ENCODE results near the gene FAM53A.

The FAM53A gene

DNA sequence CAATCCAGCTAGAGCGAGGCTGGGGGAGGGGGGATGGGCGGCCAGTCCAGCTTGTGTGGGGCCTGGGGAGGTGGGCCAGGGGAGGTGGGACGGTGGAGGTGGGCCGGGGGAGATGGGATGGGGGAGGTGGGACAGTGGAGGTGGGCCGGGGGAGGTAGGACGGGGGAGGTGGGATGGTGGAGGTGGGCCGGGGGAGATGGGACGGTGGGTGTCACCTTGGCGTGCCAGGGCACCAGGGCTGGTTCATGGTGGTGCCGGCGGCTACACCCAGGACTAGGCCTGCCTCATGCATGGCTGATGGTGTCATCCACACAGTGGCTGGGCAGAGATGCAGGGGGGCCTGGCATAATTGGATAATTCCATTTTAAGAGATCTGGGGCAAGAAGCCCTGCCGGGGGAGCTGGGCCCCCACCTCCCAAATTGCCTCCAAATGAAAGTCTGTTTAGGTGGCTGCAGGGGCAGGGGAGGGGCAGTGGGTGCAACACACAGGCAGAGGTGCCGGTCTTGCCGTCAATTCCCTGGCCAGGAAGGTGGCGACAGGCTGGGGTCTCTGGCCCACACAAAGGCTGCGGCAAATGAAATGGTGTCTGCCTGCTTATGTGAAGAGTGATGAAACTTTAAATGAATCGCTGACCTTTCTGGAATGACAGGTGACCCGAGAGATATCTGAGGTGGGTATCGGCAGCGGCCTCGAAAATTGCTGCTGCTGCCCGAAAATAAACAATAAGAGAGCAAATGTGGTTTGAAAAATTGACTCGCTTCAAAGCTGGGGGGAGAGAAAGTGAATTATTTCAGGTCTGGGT is 82.1 kb downstream of the FAM53A start:
- DNase-seq, result no peak

DNA sequence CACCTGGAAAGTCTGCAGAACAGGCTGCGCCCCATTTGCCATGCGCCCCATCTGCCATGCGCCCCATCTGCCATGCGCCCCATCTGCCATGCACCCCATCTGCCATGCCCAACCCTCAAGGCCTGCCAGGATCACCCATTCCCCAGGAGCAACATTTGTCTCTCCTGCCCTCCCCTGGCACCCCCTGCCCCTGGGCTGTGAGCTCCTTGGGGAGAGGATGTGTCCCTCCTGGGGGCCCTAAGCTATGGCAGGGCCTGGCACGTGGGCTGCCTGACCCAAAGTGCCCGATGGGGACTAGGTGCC is 82.6 kb downstream of the FAM53A start:
- DNase-seq, result no peak

GRCh38 chr4:1600811-1601532 is 83.1 kb downstream of the FAM53A start:
- no peak for DNase-seq

DNA sequence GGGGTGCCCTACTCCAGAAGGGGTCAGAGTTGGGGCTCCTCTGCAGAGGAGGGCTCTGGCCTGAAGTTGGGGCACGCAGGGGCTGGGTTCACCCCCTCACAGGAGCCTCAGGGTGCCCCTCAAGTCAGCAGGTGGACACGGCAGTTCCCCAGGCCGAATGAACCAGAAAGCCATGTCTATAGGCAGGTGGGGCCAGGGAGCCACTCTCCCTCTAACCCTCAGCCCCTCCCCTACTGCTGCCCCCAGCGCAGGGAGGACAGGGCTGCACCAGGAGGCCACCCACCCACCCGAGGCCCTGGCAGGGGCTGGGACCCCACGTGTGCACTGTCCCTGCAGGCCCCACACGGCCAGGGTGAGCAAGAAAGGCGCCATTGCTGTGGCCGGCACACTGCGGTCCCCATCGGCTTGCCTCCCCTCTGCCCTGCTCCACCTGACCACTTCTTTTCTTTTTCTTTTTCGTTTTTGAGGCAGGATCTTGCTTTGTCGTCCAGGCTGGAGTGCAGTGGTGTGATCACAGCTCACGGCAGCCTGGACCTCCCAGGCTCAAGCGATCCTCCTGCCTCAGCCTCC is 83.8 kb downstream of the FAM53A start:
- DNase-seq, result no peak

DNA sequence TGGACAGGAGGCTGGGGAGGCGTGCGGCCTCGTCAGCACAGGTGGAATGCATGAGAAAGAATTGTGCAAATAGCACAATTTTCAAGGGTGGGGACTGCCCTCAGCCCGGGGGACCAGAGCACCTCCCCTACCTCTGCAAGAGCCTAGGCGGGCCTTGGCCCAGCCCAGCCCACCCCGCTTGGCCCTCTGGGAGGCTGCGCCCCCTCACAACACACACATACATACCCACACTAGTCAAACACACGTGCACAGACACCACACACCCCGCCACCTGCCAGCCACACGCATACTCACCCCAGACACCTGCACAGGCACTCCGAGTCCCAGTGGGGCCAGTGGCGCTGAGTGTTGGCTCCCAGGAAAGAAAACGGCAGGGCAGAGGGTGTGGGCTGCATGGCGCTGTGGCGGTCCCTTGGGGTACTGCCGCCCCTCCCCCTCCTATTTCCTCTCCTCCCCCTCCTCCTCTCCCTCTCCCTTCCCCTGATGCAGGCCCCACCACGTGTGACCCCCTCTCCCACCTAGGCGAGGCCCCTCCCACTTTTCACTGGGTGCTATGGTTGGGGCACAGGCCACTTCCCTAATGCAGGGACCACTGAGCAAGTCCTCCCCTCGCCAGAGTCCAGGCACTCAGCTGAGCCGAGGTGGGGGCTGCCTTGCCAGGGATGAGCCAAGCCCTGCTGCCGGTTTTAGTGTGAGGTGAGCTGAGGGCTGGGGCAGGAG is 84.5 kb downstream of the FAM53A start:
- DNase-seq, result no peak

GRCh38 chr4:1599026-1599481 is 85.1 kb downstream of the FAM53A start:
- DNase-seq, result no peak

DNA sequence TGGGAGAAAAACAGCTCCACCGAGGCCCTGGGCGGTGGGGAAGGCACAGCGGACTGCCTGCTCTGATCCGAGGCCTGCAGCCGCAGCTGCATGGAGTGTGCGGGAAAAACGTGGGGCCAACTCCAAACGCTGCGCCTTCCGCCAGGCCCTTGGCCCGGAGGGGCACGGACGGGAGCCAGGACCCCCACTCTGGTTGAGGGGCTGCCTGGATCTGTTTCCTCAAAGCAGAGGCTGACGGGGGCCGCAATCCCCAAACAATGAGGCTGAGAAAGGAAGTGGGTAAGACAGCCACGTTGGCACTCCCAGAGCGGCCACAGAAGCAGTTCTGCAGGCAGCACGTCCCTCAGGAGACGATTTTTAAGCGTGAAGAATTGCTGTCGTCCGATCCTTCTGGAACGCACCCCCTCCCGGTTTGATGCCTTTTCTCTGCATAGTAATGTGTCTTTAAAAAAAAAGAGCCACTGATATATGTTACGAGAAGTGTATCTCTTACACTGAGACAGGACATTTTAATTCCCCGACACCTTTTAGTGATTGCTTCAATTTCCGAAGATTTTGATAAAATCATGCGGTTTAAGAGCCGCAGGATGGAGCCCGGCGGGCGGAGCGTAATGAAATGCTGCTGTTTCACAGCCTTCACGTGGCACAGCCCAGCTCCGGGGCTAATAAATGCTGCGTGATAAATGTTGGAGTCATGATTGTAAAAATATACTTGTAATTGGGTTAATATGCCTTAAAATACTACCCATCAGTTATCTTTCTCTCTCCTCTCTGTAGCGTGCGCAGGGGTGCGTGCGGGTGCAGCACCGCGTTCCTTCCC is 85.7 kb downstream of the FAM53A start:
- DNase-seq, result no peak

DNA sequence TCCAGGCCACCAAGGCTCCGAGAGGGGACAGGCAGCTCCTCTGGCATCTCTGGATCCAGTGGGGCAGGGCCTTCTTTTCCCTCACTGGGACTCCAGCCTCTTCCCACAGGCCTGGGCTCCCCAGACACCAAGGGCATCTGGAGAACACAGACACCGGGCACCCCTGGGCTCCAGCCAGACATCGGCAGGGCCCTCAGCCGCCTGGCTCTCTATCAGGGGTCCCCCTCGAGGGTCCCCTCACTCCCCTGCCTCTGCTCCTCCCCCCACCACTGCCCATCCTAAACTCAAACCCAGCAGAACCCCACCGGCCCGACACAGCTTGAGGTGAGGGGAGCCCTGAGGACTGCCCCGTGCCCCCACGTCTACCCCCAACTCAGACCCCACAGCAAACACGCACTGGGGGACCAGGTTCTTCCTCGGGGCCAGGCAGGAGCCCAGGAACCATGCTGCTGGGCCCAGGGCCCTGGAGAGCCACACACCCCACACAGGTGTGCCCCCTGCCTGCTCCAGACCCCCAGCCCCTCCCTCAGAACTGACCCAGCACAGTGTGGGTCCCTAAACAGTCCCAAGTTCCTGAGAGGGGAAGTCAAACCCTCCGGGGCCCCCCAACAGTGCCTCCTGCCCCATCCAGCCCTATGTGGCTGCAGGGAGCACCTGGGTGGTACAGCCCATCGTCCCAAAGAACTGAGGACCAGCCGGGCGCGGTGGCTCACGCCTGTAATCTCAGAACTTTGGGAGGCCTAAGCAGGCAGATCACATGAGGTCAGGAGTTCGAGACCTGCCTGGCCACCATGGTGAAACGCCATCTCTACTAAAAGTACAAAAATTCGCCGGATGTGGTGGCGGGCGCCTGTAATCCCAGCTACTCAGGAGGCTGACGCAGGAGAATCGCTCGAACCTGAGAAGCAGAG is 86.8 kb downstream of the FAM53A start:
- DNase-seq, result no peak

DNA sequence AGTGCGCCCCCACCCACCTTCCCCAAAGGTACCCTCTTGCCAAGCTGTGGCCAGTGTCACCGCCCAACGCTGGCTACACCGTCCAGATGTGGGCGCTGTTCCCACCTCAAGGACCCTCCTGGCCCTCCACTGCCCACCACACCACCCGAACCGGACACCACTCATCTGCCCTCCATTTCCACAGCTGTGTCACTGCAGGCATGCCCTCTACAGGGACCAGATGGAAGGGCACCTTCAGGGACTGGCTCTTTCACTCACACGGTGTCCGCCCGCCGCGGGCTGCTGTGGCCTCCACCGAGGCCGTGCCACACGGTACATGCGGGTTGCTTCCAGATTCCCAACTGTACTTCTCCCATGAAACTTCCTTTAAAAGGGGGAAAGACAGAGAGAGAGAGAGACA is 87.7 kb downstream of the FAM53A start:
- DNase-seq, result no peak

GRCh38 chr4:1595789-1596325 is 88.3 kb downstream of the FAM53A start:
- DNase-seq, result no peak

DNA sequence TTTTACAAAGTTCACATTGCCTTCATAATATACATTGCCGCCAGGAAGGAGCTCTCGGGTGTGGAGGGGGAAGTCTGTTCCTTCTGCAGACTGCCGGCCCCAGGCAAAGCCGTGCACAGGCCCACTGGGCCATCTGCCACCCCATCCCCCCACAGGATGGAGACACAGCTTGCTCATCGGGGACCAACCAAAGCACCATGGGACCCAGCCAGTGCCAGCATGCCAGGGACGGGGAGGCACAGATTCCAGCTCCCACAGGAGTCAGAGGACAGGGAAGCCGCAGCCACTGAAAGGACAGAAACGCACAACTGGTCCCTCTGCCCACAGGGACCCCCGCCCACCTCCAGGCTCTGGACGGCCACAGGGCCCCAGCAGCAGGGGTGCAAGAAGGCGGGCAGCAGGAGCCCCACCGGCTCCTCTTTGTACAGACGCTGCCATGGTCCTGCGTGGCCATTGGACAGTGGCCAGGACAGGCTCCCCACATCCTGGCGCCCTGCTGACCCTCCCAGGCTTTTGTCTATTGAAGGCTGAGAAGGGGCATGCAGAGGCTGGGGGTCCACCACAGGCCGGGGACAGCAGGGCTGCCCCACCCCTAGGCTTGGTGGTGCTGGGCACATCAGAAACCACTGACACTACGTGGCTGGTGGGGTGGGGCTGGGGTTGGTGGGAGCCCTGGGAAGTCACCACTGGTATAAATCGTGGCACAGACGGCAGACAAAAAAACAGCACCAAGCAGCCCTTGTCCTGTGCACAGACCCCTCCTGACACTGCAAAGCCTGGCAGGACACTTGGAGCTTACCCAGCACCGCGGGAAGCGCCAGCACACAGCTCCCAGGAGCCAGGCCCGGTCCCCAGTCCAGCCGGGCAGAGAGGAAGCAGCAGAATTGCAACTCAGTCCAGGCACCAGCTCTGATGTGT is 89.0 kb downstream of the FAM53A start:
- no peak for DNase-seq

DNA sequence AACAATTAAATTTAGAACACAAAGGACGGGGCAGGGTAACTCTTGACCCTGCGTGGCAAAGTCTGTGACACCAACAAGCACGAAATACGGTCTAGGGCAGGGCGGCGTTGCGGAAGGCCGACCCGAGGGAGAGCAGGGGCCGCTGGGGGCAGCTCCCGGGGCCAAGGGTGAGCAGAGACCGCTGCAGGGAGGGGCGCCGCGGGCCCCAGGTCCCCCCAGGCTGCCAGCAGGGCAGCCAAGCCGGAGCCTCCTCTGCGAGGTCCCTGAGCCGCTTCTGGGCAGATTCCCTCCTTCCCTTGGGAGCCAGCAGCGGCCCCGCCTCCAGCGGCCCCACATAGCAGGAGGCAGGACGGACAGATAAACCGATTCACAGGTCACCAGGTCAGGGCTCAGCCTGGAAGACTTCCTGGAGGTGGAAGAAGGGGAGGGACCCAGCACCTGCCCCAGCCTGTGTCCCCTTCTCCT is 90.2 kb downstream of the FAM53A start:
- DNase-seq, result no peak

- no peak for DNase-seq
Observed at GRCh38 chr4:1593458-1593857, 90.7 kb downstream of the FAM53A start.

GRCh38 chr4:1592709-1593417 is 91.2 kb downstream of the FAM53A start:
- DNase-seq, result no peak

DNA sequence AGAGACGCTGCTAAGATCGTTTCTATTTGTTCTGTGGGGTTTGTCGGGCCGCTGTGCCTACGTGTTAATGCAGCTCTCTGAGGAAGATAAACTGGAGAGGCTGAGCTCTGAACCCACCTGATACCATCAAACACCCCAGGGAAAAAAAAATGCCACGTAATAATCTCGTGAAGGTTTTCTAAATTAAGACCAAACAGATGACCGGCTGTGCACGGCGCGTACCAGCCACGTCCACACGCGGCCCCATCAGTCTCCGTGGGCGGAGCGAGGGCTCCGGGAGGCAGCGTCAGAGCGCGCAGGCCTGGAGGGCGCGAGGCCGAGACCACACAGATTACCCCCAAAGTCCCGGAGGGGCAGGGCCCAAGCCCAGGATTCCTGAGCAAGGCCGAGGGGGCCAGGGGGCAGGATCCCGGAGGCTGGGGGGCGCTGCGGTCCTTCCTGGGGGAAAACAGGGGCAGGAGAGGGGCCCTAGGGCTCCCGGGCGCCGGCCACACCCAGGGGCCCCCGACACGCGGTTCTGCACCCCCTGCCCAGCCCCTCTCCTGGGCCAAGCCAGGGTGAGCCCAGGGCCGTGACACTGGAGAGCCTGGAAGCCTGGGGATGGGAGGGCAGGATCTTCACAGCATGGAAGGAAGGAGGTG is 91.9 kb downstream of the FAM53A start:
- DNase-seq, result peak; percentile 56

DNA sequence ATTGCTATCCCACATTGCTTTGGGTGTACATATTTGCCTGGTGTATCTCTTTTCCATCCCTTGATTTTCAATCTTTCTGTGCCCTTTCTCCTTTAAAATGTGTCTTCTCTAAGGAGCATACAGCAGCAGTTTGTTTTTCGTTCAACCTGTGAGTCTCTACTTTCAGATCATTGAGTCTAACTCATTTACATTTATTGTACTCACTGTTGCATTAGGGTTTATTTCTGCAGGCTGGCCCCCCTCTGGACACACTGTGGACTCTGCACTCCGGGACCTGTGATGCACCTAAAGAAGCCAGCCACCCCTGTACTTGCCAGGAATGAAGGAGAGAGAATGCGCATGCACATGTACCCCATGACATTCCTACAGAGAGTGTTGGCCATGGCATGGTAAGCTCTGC is 93.0 kb downstream of the FAM53A start:
- no peak for DNase-seq

- DNase-seq, result peak; percentile 98
Observed at GRCh38 chr4:1590244-1590643, 93.9 kb downstream of the FAM53A start.
